ENCODE measurements around the gene AKT2. TPM values are rescaled to one million over a fixed set of nuclear protein-coding genes. Genes with fewer than 3 reads are reported as not detected.

Gene AKT2
- total and polyA plus RNA-seq, 8 donors: 49.2 to 79.3 (median 55.4) TPM

- TF ChIP-seq CTCF (IDR thresholded peaks at IDR 0.05): no peak
- Histone ChIP-seq H3K36me3 (no peaks in the 10 kb centered on the region), H3K27ac (no peak overlapping the region), H3K4me3 (no peak overlapping the region), H3K4me1 (no peaks in the 10 kb centered on the region), H3K27me3 (no peaks in the 10 kb centered on the region), H3K9me3 (no peaks in the 10 kb centered on the region)
- FAIRE-seq (no peak), ATAC-seq (no peak), DNase-seq (no peak)
- intact Hi-C loops (cut with DNase I): loop anchor here in 1 of 3 donors (10.0 kb wide), 1 partner anchor 332 kb away; no protein-coding TSS in a partner anchor
- WGBS, 2 donors: 76 to 91% methylated on average over 6 of the region's 6 CpGs
Observed at GRCh38 chr19:40302224-40303011, 17.3 kb upstream of the AKT2 start.

GRCh38 chr19:40300668-40301067 lies 15.5 kb upstream of the AKT2 start:
- no peaks in the 10 kb centered on the region for H3K4me1 ChIP-seq
- H3K27ac ChIP-seq: no peak overlapping the region
- intact Hi-C loops (cut with DNase I): loop anchor here in 1 of 3 donors (10.0 kb wide), 1 partner anchor 334 kb away; no protein-coding TSS in a partner anchor
- ATAC-seq: no peak
- no peaks in the 10 kb centered on the region for H3K36me3 ChIP-seq
- TF ChIP-seq CTCF (IDR thresholded peaks at IDR 0.05): no peak
- no peaks in the 10 kb centered on the region for H3K27me3 ChIP-seq
- WGBS, 2 donors: 89% methylated on average over 4 of the region's 4 CpGs
- H3K9me3 ChIP-seq: no peaks in the 10 kb centered on the region
- no peak for FAIRE-seq
- H3K4me3 ChIP-seq: no peak overlapping the region
- DNase-seq: peak in 1 of 6 donors; percentile 9

GRCh38 chr19:40298026-40298425 lies 12.9 kb upstream of the AKT2 start:
- no peak for TF ChIP-seq CTCF (IDR thresholded peaks at IDR 0.05)
- 33 to 52% methylated on average over 3 of the region's 3 CpGs for WGBS, 2 donors
- no peaks in the 10 kb centered on the region for H3K36me3 ChIP-seq
- peak overlapping the region in 1 of 4 donors; percentile 43 for H3K27ac ChIP-seq
- no peaks in the 10 kb centered on the region for H3K4me1 ChIP-seq
- intact Hi-C loops (cut with DNase I): no loop called here
- FAIRE-seq (no peak), DNase-seq (no peak), ATAC-seq (peak in 2 of 4 donors; percentile 62 to 69)
- H3K4me3 ChIP-seq: no peak overlapping the region
- H3K27me3 ChIP-seq: no peaks in the 10 kb centered on the region
- no peaks in the 10 kb centered on the region for H3K9me3 ChIP-seq

- 86 to 89% methylated on average over 6 of the region's 6 CpGs for WGBS, 2 donors
- TF ChIP-seq CTCF (IDR thresholded peaks at IDR 0.05): no peak
- FAIRE-seq: no peak
Observed at GRCh38 chr19:40294560-40294959, 9.4 kb upstream of the AKT2 start.

GRCh38 chr19:40286971-40287421 lies 1.9 kb upstream of the AKT2 start:
- intact Hi-C loops (cut with DNase I): no loop called here
- Histone ChIP-seq H3K4me1 (peaks cover 11 to 15% (median 11%) of the 10 kb centered on the region in 3 donors), H3K36me3 (no peaks in the 10 kb centered on the region), H3K9me3 (no peaks in the 10 kb centered on the region), H3K27ac (no peak overlapping the region), H3K27me3 (no peaks in the 10 kb centered on the region), H3K4me3 (no peak overlapping the region)
- DNase-seq (no peak), ATAC-seq (no peak), FAIRE-seq (no peak)
- WGBS, 2 donors: 87% methylated on average over 8 of the region's 8 CpGs
- TF ChIP-seq CTCF (IDR thresholded peaks at IDR 0.05): no peak

More at GRCh38 chr19:40294560-40294959, 9.4 kb upstream of the AKT2 start:
- intact Hi-C loops (cut with DNase I): no loop called here
- Histone ChIP-seq H3K27me3 (no peaks in the 10 kb centered on the region), H3K27ac (no peak overlapping the region), H3K9me3 (no peaks in the 10 kb centered on the region), H3K4me1 (no peaks in the 10 kb centered on the region), H3K36me3 (no peaks in the 10 kb centered on the region), H3K4me3 (no peak overlapping the region)
- DNase-seq: peak in 1 of 6 donors; percentile 9
- ATAC-seq: no peak
